ENCODE data around the gene RNASE4.
"Not testable (repeated sequence)": the region's sequence is repeated elsewhere in the genome, so short reads cannot be mapped to it uniquely, and the experiment has no call there.

- not testable (repeated sequence) for TF ChIP-seq CTCF (IDR thresholded peaks at IDR 0.05); YY1 (IDR thresholded peaks at IDR 0.05; ENCODE audit: low read depth); CHD2 (IDR thresholded peaks at IDR 0.05; ENCODE audit: low read length, partially characterized antibody); IRF3 (IDR thresholded peaks at IDR 0.05; ENCODE audit: low read depth, low read length); TEAD4 (IDR thresholded peaks at IDR 0.05; ENCODE audit: borderline replicate concordance, insufficient read depth); EP300 (IDR thresholded peaks at IDR 0.05; ENCODE audit: borderline replicate concordance in 1 of 2, low read depth in 1 of 2, low read length in 1 of 2); USF2 (IDR thresholded peaks at IDR 0.05; ENCODE audit: borderline replicate concordance, low read depth, low read length); SMC3 (IDR thresholded peaks at IDR 0.05; ENCODE audit: low read depth, low read length); GATA2 (CRISPR knock-in tag; IDR thresholded peaks at IDR 0.05); POLR2AphosphoS5 (IDR thresholded peaks at IDR 0.05; ENCODE audit: low read depth, low read length); RAD21 (IDR thresholded peaks at IDR 0.05; ENCODE audit: low read length); REST (IDR thresholded peaks at IDR 0.05; ENCODE audit: low read depth, low read length); TCF12 (IDR thresholded peaks at IDR 0.05); FOXJ3 (CRISPR knock-in tag; IDR thresholded peaks at IDR 0.05)
Measured at GRCh38 chr14:20700965-20701364, 16.6 kb downstream of the RNASE4 start.
